Measurements from ENCODE around the gene SRPRB. TPM values are rescaled to one million over a fixed set of nuclear protein-coding genes. Genes with fewer than 3 reads are reported as not detected.

SRPRB gene
- polyA plus RNA-seq, 1 of the 3 experiments (the other 2 are of a cell fraction) = 54.3 TPM

DNA sequence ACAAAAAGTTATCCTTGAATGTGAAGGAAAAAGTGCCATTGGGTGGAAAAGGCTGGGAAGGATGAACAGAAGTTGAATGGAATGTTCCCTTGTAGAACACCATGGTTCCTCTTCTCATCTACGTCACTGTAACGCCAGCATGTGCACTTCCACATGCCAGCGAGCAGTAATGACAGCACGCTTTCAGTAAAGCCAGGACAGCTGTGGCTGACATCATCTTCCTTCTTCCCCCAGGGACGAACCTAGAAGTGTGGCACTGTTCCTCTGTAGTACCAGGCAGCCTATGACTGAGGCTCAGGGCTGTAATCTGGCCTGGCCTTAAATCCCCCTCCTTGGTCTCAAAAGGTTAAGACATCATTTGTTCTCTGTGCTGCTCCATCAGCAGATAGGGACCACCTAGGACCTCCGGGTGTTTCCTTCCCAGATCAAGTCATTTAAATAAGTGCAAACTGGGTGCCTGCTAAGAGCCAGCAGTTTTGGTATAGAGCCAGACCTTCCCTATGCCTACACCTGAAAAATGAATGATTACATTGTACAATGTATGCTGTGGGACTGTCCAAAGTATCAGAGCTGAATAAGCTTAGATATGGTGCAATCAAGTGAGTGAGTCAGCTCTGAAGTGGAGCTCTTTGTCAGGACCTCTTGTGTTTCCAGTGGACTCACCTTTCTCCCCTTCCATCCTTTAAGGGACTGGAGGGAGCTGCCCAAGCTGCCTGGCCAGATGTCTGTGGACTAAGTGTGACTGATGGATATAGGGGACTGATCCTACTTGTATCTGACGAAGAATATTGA, 5.6 kb upstream of the SRPRB start:
- no peaks in the 10 kb centered on the region for H3F3A ChIP-seq (replicated peaks; ENCODE audit: insufficient read depth)
- no peak overlapping the region for H3K27ac ChIP-seq (ENCODE audit: low read depth in 2 of 2, low read length in 1 of 2)
- no peak overlapping the region for H3K4me3 ChIP-seq (ENCODE audit: low read depth in 2 of 2, low read length in 1 of 2)
- H3K4me1 ChIP-seq (ENCODE audit: control insufficient read depth in 1 of 2, insufficient read depth in 2 of 2, low read depth in 1 of 2, low read length in 1 of 2) = no peaks in the 10 kb centered on the region; a peak in 1 of 4 replicates
- H3K79me2 ChIP-seq (ENCODE audit: insufficient read depth) = no peaks in the 10 kb centered on the region
- H4K20me1 ChIP-seq (ENCODE audit: insufficient read depth) = no peaks in the 10 kb centered on the region
- POLR2A ChIA-PET = no interaction called here
- H3K9ac ChIP-seq = no peak overlapping the region
- H3K27me3 ChIP-seq (ENCODE audit: insufficient read depth) = no peaks in the 10 kb centered on the region
- H3K4me2 ChIP-seq = no peak overlapping the region
- 64% methylated on average over 7 of the region's 7 CpGs for WGBS (ENCODE audit: low lambda C conversion rate)
- DNase-seq = no peak
- no peaks in the 10 kb centered on the region for H3K36me3 ChIP-seq (replicated peaks in 1 of 2; ENCODE audit: control insufficient read depth in 1 of 2, insufficient read depth in 2 of 2, low read length in 1 of 2)
- H3K9me3 ChIP-seq = no peaks in the 10 kb centered on the region
- no peak for TF ChIP-seq FOXJ3 (CRISPR knock-in tag; IDR thresholded peaks at IDR 0.05)
- H3K9me2 ChIP-seq = no peaks in the 10 kb centered on the region
- CTCF ChIA-PET = no interaction called here
- H2AFZ ChIP-seq (ENCODE audit: low read depth) = no peak overlapping the region

DNA sequence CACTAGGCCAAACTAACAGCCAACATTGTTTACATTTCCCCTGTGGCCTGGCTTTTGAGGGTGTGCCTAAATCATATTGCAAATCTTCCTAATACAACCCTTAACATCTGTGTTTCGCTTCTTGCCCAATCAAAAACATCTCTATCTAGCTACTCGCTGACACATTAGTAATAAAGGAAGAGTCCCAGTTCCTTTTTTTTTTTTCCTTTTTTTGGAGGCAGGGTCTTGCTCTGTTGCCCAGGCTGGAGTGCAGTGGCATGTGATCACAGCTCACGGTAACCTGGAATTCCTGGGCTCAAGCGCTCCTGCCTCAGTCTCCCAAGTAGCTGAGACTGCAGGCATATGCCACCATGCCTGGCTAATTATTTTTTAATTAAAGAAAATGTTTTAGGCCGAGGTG, 2.1 kb upstream of the SRPRB start:
- no peaks in the 10 kb centered on the region for H3K27me3 ChIP-seq (ENCODE audit: insufficient read depth)
- 84% methylated on average over 5 of the region's 5 CpGs for WGBS (ENCODE audit: low lambda C conversion rate)
- TF ChIP-seq, protein P1, sequence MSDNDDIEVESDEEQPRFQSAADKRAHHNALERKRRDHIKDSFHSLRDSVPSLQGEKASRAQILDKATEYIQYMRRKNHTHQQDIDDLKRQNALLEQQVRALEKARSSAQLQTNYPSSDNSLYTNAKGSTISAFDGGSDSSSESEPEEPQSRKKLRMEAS (IDR thresholded peaks at IDR 0.05; ENCODE audit: low read depth) = no peak
- TF ChIP-seq, protein P2, sequence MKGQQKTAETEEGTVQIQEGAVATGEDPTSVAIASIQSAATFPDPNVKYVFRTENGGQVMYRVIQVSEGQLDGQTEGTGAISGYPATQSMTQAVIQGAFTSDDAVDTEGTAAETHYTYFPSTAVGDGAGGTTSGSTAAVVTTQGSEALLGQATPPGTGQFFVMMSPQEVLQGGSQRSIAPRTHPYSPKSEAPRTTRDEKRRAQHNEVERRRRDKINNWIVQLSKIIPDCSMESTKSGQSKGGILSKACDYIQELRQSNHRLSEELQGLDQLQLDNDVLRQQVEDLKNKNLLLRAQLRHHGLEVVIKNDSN (IDR thresholded peaks at IDR 0.05; ENCODE audit: borderline replicate concordance, low read depth) = no peak
- no peak for TF ChIP-seq YY1 (IDR thresholded peaks at IDR 0.05; ENCODE audit: low read depth)
- TF ChIP-seq GABPA (IDR thresholded peaks at IDR 0.05; ENCODE audit: low read depth) = no peak
- TF ChIP-seq SIN3A (IDR thresholded peaks at IDR 0.05; ENCODE audit: borderline replicate concordance, low read depth, low read length) = no peak
- TF ChIP-seq, protein P3, sequence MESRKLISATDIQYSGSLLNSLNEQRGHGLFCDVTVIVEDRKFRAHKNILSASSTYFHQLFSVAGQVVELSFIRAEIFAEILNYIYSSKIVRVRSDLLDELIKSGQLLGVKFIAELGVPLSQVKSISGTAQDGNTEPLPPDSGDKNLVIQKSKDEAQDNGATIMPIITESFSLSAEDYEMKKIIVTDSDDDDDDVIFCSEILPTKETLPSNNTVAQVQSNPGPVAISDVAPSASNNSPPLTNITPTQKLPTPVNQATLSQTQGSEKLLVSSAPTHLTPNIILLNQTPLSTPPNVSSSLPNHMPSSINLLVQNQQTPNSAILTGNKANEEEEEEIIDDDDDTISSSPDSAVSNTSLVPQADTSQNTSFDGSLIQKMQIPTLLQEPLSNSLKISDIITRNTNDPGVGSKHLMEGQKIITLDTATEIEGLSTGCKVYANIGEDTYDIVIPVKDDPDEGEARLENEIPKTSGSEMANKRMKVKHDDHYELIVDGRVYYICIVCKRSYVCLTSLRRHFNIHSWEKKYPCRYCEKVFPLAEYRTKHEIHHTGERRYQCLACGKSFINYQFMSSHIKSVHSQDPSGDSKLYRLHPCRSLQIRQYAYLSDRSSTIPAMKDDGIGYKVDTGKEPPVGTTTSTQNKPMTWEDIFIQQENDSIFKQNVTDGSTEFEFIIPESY (IDR thresholded peaks at IDR 0.05; ENCODE audit: borderline replicate concordance, low read depth) = no peak
- TF ChIP-seq, protein P4, sequence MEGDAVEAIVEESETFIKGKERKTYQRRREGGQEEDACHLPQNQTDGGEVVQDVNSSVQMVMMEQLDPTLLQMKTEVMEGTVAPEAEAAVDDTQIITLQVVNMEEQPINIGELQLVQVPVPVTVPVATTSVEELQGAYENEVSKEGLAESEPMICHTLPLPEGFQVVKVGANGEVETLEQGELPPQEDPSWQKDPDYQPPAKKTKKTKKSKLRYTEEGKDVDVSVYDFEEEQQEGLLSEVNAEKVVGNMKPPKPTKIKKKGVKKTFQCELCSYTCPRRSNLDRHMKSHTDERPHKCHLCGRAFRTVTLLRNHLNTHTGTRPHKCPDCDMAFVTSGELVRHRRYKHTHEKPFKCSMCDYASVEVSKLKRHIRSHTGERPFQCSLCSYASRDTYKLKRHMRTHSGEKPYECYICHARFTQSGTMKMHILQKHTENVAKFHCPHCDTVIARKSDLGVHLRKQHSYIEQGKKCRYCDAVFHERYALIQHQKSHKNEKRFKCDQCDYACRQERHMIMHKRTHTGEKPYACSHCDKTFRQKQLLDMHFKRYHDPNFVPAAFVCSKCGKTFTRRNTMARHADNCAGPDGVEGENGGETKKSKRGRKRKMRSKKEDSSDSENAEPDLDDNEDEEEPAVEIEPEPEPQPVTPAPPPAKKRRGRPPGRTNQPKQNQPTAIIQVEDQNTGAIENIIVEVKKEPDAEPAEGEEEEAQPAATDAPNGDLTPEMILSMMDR (IDR thresholded peaks at IDR 0.05) = no peak
- TF ChIP-seq RCOR1 (IDR thresholded peaks at IDR 0.05; ENCODE audit: low read length) = no peak
- no peak for TF ChIP-seq GATA2 (CRISPR knock-in tag; IDR thresholded peaks at IDR 0.05)
- TF ChIP-seq, protein P5, sequence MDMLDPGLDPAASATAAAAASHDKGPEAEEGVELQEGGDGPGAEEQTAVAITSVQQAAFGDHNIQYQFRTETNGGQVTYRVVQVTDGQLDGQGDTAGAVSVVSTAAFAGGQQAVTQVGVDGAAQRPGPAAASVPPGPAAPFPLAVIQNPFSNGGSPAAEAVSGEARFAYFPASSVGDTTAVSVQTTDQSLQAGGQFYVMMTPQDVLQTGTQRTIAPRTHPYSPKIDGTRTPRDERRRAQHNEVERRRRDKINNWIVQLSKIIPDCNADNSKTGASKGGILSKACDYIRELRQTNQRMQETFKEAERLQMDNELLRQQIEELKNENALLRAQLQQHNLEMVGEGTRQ (IDR thresholded peaks at IDR 0.05; ENCODE audit: borderline replicate concordance, low read depth, low read length) = no peak
- TF ChIP-seq CHD2 (IDR thresholded peaks at IDR 0.05; ENCODE audit: low read length, partially characterized antibody) = no peak
- ChIA-PET POLR2A (no interaction called here), CTCF (interaction anchor here (1.2 kb wide), 1 partner anchor 17 kb away, joined by 3 read pairs; no protein-coding TSS in a partner anchor)
- H2AFZ ChIP-seq (ENCODE audit: low read depth) = no peak overlapping the region
- H3K27ac ChIP-seq (ENCODE audit: low read depth in 2 of 2, low read length in 1 of 2) = no peak overlapping the region
- H3K9ac ChIP-seq = no peak overlapping the region
- no peak overlapping the region for H3K4me2 ChIP-seq
- no peaks in the 10 kb centered on the region for H3K9me2 ChIP-seq
- H3K79me2 ChIP-seq (ENCODE audit: insufficient read depth) = peaks cover 17% of the 10 kb centered on the region
- no peak overlapping the region for H3K4me3 ChIP-seq (ENCODE audit: low read depth in 2 of 2, low read length in 1 of 2)
- peaks cover 0 to 6% of the 10 kb centered on the region in 2 experiments; a peak in 2 of 4 replicates for H3K4me1 ChIP-seq (ENCODE audit: control insufficient read depth in 1 of 2, insufficient read depth in 2 of 2, low read depth in 1 of 2, low read length in 1 of 2)
- peaks cover 9 to 10% of the 10 kb centered on the region in 2 experiments for H3K36me3 ChIP-seq (replicated peaks in 1 of 2; ENCODE audit: control insufficient read depth in 1 of 2, insufficient read depth in 2 of 2, low read length in 1 of 2)
- no peak for DNase-seq
- no peaks in the 10 kb centered on the region for H3K9me3 ChIP-seq
- H4K20me1 ChIP-seq (ENCODE audit: insufficient read depth) = no peaks in the 10 kb centered on the region
- H3F3A ChIP-seq (replicated peaks; ENCODE audit: insufficient read depth) = peaks cover 4% of the 10 kb centered on the region

Measured in SK-N-SH (cell line).